ACC112 (cell line): Measurements from ENCODE around the gene XIRP1.

Experiments used
- H2AFZ ChIP-seq: fragments of 200-600 bp; sonication (generic); one replicate; pipeline ENCODE4 v1.6.0; 2017; ENCODE audit warnings: antibody characterized with exemption, low read length; ENCODE audit not compliant: unreplicated experiment
- H3K27ac ChIP-seq: fragments of 200-600 bp; sonication (generic); 2 replicates; pipeline ENCODE4 v1.5.1; 2014; ENCODE audit warnings: low read depth, mild to moderate bottlenecking, antibody characterized with exemption, low read length, moderate library complexity
- H3K27me3 ChIP-seq: fragments of 200-600 bp; sonication (generic); 2 replicates; pipeline ENCODE4 v1.6.1; 2014; ENCODE audit warnings: mild to moderate bottlenecking, antibody characterized with exemption, low read length, moderate library complexity, mixed read lengths; ENCODE audit not compliant: insufficient read depth
- H3K36me3 ChIP-seq: fragments of 200-600 bp; sonication (generic); 2 replicates; pipeline ENCODE4 v1.6.1; 2016; ENCODE audit warnings: mild to moderate bottlenecking, antibody characterized with exemption, low read length, moderate library complexity, mixed read lengths; ENCODE audit not compliant: insufficient read depth
- H3K4me1 ChIP-seq: fragments of 200-600 bp; sonication (generic); one replicate; pipeline ENCODE4 v1.6.1; 2016; ENCODE audit warnings: low read length, mixed read lengths; ENCODE audit not compliant: insufficient read depth, unreplicated experiment, control insufficient read depth
- H3K4me3 ChIP-seq: fragments of 200-600 bp; sonication (generic); 2 replicates; pipeline ENCODE4 v1.5.1; 2014; ENCODE audit warnings: mild to moderate bottlenecking, low read depth, low read length
- H3K79me2 ChIP-seq: fragments of 200-600 bp; sonication (generic); one replicate; pipeline ENCODE4 v1.6.0; 2016; ENCODE audit warnings: low read length; ENCODE audit not compliant: control insufficient read depth, unreplicated experiment, insufficient read depth

Gene XIRP1

GRCh38 chr3:39222939-39223338 lies 30.5 kb upstream of the XIRP1 start:
- Histone ChIP-seq H3K27me3 (peaks cover 74% of the 10 kb centered on the region), H3K4me3 (no peak overlapping the region), H3K36me3 (no peaks in the 10 kb centered on the region), H3K4me1 (no peaks in the 10 kb centered on the region), H2AFZ (no peak overlapping the region), H3K27ac (no peak overlapping the region), H3K79me2 (no peaks in the 10 kb centered on the region)

GRCh38 chr3:39222462-39222861 lies 30.1 kb upstream of the XIRP1 start:
- H2AFZ ChIP-seq: no peak overlapping the region
- H3K79me2 ChIP-seq: no peaks in the 10 kb centered on the region
- H3K36me3 ChIP-seq: no peaks in the 10 kb centered on the region
- no peak overlapping the region for H3K4me3 ChIP-seq
- peaks cover 79% of the 10 kb centered on the region for H3K27me3 ChIP-seq
- no peak overlapping the region for H3K27ac ChIP-seq
- H3K4me1 ChIP-seq: no peaks in the 10 kb centered on the region

- H3K36me3 ChIP-seq: no peaks in the 10 kb centered on the region
- H3K27ac ChIP-seq: no peak overlapping the region
- H2AFZ ChIP-seq: no peak overlapping the region
- no peaks in the 10 kb centered on the region for H3K4me1 ChIP-seq
- H3K4me3 ChIP-seq: no peak overlapping the region
- H3K79me2 ChIP-seq: no peaks in the 10 kb centered on the region
- peaks cover 89% of the 10 kb centered on the region for H3K27me3 ChIP-seq
Measured at GRCh38 chr3:39221141-39221530, 28.7 kb upstream of the XIRP1 start.

GRCh38 chr3:39220407-39221140 lies 28.2 kb upstream of the XIRP1 start:
- no peaks in the 10 kb centered on the region for H3K4me1 ChIP-seq
- no peaks in the 10 kb centered on the region for H3K79me2 ChIP-seq
- H3K4me3 ChIP-seq: no peak overlapping the region
- no peak overlapping the region for H2AFZ ChIP-seq
- H3K27ac ChIP-seq: no peak overlapping the region
- peaks cover 89% of the 10 kb centered on the region for H3K27me3 ChIP-seq
- H3K36me3 ChIP-seq: no peaks in the 10 kb centered on the region

GRCh38 chr3:39219702-39220101 lies 27.3 kb upstream of the XIRP1 start:
- Histone ChIP-seq H3K36me3 (no peaks in the 10 kb centered on the region), H3K4me1 (no peaks in the 10 kb centered on the region), H3K27me3 (peaks cover 82% of the 10 kb centered on the region), H3K79me2 (no peaks in the 10 kb centered on the region), H2AFZ (no peak overlapping the region), H3K27ac (no peak overlapping the region), H3K4me3 (no peak overlapping the region)

- Histone ChIP-seq H3K4me3 (no peak overlapping the region), H3K27ac (no peak overlapping the region), H3K36me3 (no peaks in the 10 kb centered on the region), H3K27me3 (peaks cover 69% of the 10 kb centered on the region), H2AFZ (no peak overlapping the region), H3K79me2 (no peaks in the 10 kb centered on the region), H3K4me1 (no peaks in the 10 kb centered on the region)
Measured at GRCh38 chr3:39216176-39216790, 23.9 kb upstream of the XIRP1 start.

GRCh38 chr3:39213613-39214012 lies 21.2 kb upstream of the XIRP1 start:
- no peak overlapping the region for H3K27ac ChIP-seq
- peaks cover 51% of the 10 kb centered on the region for H3K27me3 ChIP-seq
- H3K36me3 ChIP-seq: no peaks in the 10 kb centered on the region
- H3K4me1 ChIP-seq: no peaks in the 10 kb centered on the region
- no peaks in the 10 kb centered on the region for H3K79me2 ChIP-seq
- no peak overlapping the region for H3K4me3 ChIP-seq
- no peak overlapping the region for H2AFZ ChIP-seq

GRCh38 chr3:39212665-39213064 lies 20.3 kb upstream of the XIRP1 start:
- H3K4me3 ChIP-seq: no peak overlapping the region
- H2AFZ ChIP-seq: no peak overlapping the region
- H3K27ac ChIP-seq: no peak overlapping the region
- H3K4me1 ChIP-seq: no peaks in the 10 kb centered on the region
- peaks cover 48% of the 10 kb centered on the region for H3K27me3 ChIP-seq
- no peaks in the 10 kb centered on the region for H3K36me3 ChIP-seq
- H3K79me2 ChIP-seq: no peaks in the 10 kb centered on the region

GRCh38 chr3:39211332-39212130 lies 19.1 kb upstream of the XIRP1 start:
- no peak overlapping the region for H3K27ac ChIP-seq
- peaks cover 52% of the 10 kb centered on the region for H3K27me3 ChIP-seq
- H3K4me3 ChIP-seq: no peak overlapping the region
- H3K4me1 ChIP-seq: no peaks in the 10 kb centered on the region
- no peaks in the 10 kb centered on the region for H3K36me3 ChIP-seq
- no peak overlapping the region for H2AFZ ChIP-seq
- no peaks in the 10 kb centered on the region for H3K79me2 ChIP-seq

- H3K27me3 ChIP-seq: peaks cover 57% of the 10 kb centered on the region
Measured at GRCh38 chr3:39210078-39210477, 17.7 kb upstream of the XIRP1 start.

More at GRCh38 chr3:39210078-39210477, 17.7 kb upstream of the XIRP1 start:
- Histone ChIP-seq H3K36me3 (no peaks in the 10 kb centered on the region), H3K79me2 (no peaks in the 10 kb centered on the region), H3K4me3 (no peak overlapping the region), H2AFZ (no peak overlapping the region), H3K27ac (no peak overlapping the region), H3K4me1 (no peaks in the 10 kb centered on the region)
